A549 (cell line): Measurements from ENCODE around the gene PLCH2. TPM values are rescaled to one million over a fixed set of nuclear protein-coding genes. Genes with fewer than 3 reads are reported as not detected.

Source experiments
- ATAC-seq, 2 experiments: fragments of 200-7000 bp in 1 of 2; fragments of >200 bp in 1 of 2; cut with Nextera tagmentation in 1 of 2; cut with Tn5 transposase in 1 of 2; 3 replicates each; pipeline versions ENCODE4 v1.8.0 to v1.9.1; 2018 to 2020; ENCODE audit warnings: mild to moderate bottlenecking in 1 of 2, moderate library complexity in 1 of 2
- CTCF ChIA-PET: fragments of 300-600 bp; sonication (Branson Sonifier 250); formaldehyde crosslinking; extraction: SDS; loops from one replicate; lab custom pipeline; 2021; ENCODE audit warnings: antibody characterized with exemption, inconsistent platforms; lab: Yijun Ruan, JAX
- POLR2A ChIA-PET: fragments of 350-600 bp; formaldehyde crosslinking; extraction: SDS; loops from one replicate; lab custom pipeline; 2021; ENCODE audit warnings: antibody characterized with exemption, inconsistent platforms; lab: Yijun Ruan, JAX
- DNase-seq, 2 experiments: peaks; one replicate each; pipeline versions ENCODE4 v3.0.0 to v3.0.0-alpha.2; 2011 to 2016; ENCODE audit warnings: low read depth in 1 of 2, low spot score in 1 of 2
- FAIRE-seq: peaks from 2 replicates; lab custom pipeline; 2011; peaks lifted over from hg19 to GRCh38; lab: Jason Lieb, UNC
- H3K27ac ChIP-seq, 2 experiments: fragments of >200 bp; sonication (Bioruptor Twin); formaldehyde crosslinking; 3 replicates each; pipeline ENCODE4 v1.5.1; 2016 to 2017
- H3K4me1 ChIP-seq: fragments of >200 bp; sonication (Bioruptor Twin); formaldehyde crosslinking; 3 replicates; pipeline ENCODE4 v1.6.1; 2016
- H3K4me2 ChIP-seq: fragments of >200 bp; sonication (Bioruptor Twin); formaldehyde crosslinking; 3 replicates; pipeline ENCODE4 v1.6.1; 2016
- H3K4me3 ChIP-seq: fragments of >200 bp; sonication (Bioruptor Twin); formaldehyde crosslinking; 3 replicates; pipeline ENCODE4 v1.5.1; 2016
- H3K9me3 ChIP-seq: fragments of >200 bp; sonication (Bioruptor Twin); formaldehyde crosslinking; 3 replicates; pipeline ENCODE4 v1.6.1; 2016
- CBX8 ChIP-seq: fragments of 200-600 bp; sonication (generic); IDR thresholded peaks from 2 replicates; pipeline ENCODE4 v1.6.1; 2016
- CEBPB ChIP-seq, 2 experiments: fragments of >200 bp in 1 of 2; sonication (Bioruptor Twin) in 1 of 2; formaldehyde crosslinking in 1 of 2; IDR thresholded peaks; 2 replicates each; pipeline ENCODE4 v1.6.1; 2012 to 2016
- EP300 ChIP-seq, 2 experiments: fragments of >200 bp; sonication (Bioruptor Twin); formaldehyde crosslinking; IDR thresholded peaks; 2 replicates in 1 of 2; 3 replicates in 1 of 2; pipeline ENCODE4 v1.6.1; 2016 to 2017
- FOSL2 ChIP-seq, 2 experiments: fragments of 450-650 bp in 1 of 2; fragments of >200 bp in 1 of 2; sonication (Bioruptor Twin) in 1 of 2; formaldehyde crosslinking; IDR thresholded peaks; 2 replicates each; pipeline versions ENCODE4 v1.5.0 to v1.6.1; 2016 to 2020; ENCODE audit warnings: mild to moderate bottlenecking in 1 of 2, moderate library complexity in 1 of 2
- FOXS1 ChIP-seq: fragments of 250-450 bp; sonication (Bioruptor Pico); IDR thresholded peaks from 2 replicates; pipeline ENCODE4 v1.5.0; 2020; ENCODE audit warnings: mild to moderate bottlenecking, moderate library complexity
- GATA3 ChIP-seq: IDR thresholded peaks from 2 replicates; pipeline ENCODE4 v1.6.1; 2012; ENCODE audit warnings: borderline replicate concordance
- HOXB13 ChIP-seq: fragments of 250-450 bp; sonication (Bioruptor Pico); IDR thresholded peaks from 2 replicates; pipeline ENCODE4 v1.5.0; 2020; ENCODE audit warnings: low read depth, mild to moderate bottlenecking, moderate library complexity
- HOXB5 ChIP-seq: fragments of 250-450 bp; sonication (Bioruptor Pico); IDR thresholded peaks from 2 replicates; pipeline ENCODE4 v1.5.0; 2020; ENCODE audit warnings: mild to moderate bottlenecking, moderate library complexity
- JUN ChIP-seq, 2 experiments: fragments of >200 bp; sonication (Bioruptor Twin); formaldehyde crosslinking; IDR thresholded peaks; 2 replicates in 1 of 2; 3 replicates in 1 of 2; pipeline ENCODE4 v1.6.1; 2016 to 2017
- JUNB ChIP-seq: fragments of >200 bp; sonication (Bioruptor Twin); formaldehyde crosslinking; IDR thresholded peaks from 2 replicates; pipeline ENCODE4 v1.6.1; 2016
- RCOR1 ChIP-seq: fragments of 150-350 bp; IDR thresholded peaks from 2 replicates; pipeline ENCODE4 v1.6.1; 2014; ENCODE audit warnings: antibody characterized with exemption, low read length, low read depth
- RFX5 ChIP-seq: fragments of 450-650 bp; IDR thresholded peaks from 2 replicates; pipeline ENCODE4 v1.7.1; 2014; ENCODE audit warnings: antibody characterized with exemption, mild to moderate bottlenecking, moderate library complexity
- RNF2 ChIP-seq: fragments of 200-600 bp; sonication (generic); IDR thresholded peaks from 2 replicates; pipeline ENCODE4 v1.6.1; 2016; ENCODE audit warnings: low read depth, mild to moderate bottlenecking, antibody characterized with exemption, moderate library complexity, borderline replicate concordance
- SREBF2 ChIP-seq: fragments of 450-650 bp; IDR thresholded peaks from 2 replicates; pipeline ENCODE4 v1.6.1; 2014; ENCODE audit warnings: mild to moderate bottlenecking, moderate library complexity
- TFCP2L1 ChIP-seq: fragments of 250-450 bp; sonication (Bioruptor Pico); IDR thresholded peaks from 2 replicates; pipeline ENCODE4 v1.5.0; 2021; ENCODE audit warnings: mild to moderate bottlenecking
- ZC3H11A ChIP-seq: fragments of 450-650 bp; IDR thresholded peaks from 2 replicates; pipeline ENCODE4 v1.6.1; 2014; ENCODE audit warnings: antibody characterized with exemption, mild to moderate bottlenecking
- WGBS: methylation state at CpG from one replicate; pipeline ENCODE4 v1.1.6; 2017; ENCODE audit errors: missing lambda C conversion rate; 5-methylcytosine and 5-hydroxymethylcytosine counted together
- polyA plus RNA-seq, 4 experiments: library from polyadenylated mRNA; depleted of rRNA in 3 of 4; stranded (reverse); fragments of >200 nt; fragmentation: RNase III in 1 of 4; extraction: RNeasy Plus Mini Kit Qiagen cat#74134 plus additional on column Dnase treatment in 1 of 4; gene quantifications; 2 replicates in 3 of 4; 3 replicates in 1 of 4; pipeline ENCODE4 v1.2.3, GENCODE V29; 2011 to 2017
- TF ChIP-seq, protein P1 (sequence below): fragments of 250-450 bp; sonication (Bioruptor Pico); IDR thresholded peaks from 2 replicates; pipeline ENCODE4 v1.5.0; 2021; ENCODE audit warnings: mild to moderate bottlenecking, moderate library complexity, borderline replicate concordance
- TF ChIP-seq, protein P2 (sequence below): fragments of 150-350 bp; IDR thresholded peaks from 2 replicates; pipeline ENCODE4 v1.6.1; 2014; ENCODE audit warnings: low read depth, mild to moderate bottlenecking, low read length
- TF ChIP-seq, protein P3 (sequence below): IDR thresholded peaks from 2 replicates; pipeline ENCODE4 v1.6.1; 2012

The PLCH2 gene
- polyA plus RNA-seq, 2 of the 4 experiments (the other 2 are of a cell fraction) = 0.10 to 0.18 TPM

DNA sequence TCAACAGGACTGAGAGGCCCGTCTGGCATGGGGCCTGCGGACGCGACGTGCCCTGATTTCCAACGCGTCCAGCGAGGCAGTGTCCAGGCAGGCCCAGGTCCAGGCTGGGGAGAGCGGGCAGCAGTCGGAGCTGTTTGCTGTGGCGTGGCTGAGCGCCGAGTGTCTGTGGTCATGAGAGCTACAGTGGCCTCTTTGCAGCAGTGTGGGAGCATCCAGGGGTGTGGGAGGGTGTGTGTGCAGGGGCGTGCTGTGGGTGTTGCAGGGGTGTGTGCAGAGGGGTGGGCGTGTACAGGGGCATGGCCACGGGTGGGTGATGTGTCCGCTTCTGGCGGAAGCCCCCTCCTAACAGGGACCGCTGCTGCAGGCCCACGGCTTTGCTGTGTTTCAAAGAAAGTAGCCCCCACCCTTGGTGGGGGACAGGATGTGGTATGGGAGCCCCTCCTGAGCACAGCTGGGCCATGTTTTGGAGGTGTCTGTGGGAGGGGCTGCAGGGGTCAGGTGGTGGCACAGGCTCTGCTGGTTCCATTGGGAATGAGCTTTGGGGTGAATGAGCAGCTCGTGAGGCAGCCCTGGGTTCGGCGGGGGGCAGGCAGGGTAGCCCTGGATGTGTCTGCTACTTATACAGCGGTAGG is 17.7 kb downstream of the PLCH2 start:
- POLR2A ChIA-PET = interaction anchor here (0.9 kb wide), 1 partner anchor 12 kb away, joined by 3 read pairs; no protein-coding TSS in a partner anchor
- CTCF ChIA-PET = interaction anchor here (1.0 to 1.6 kb wide), 3 partner anchors 37 to 53 kb away, joined by 3 to 5 read pairs (median 4); no protein-coding TSS in a partner anchor
- WGBS = 100% methylated on average over 2 of the region's 24 CpGs
- ATAC-seq = peak in 1 of 2 experiments; percentile 12; a peak in 1 of 6 replicates
- H3K9me3 ChIP-seq = peaks cover 5% of the 10 kb centered on the region; the same call in 1 of the 3 replicates
- no peak overlapping the region for H3K4me3 ChIP-seq
- DNase-seq = no peak
- no peak for TF ChIP-seq HOXB5 (CRISPR knock-in tag)
- TF ChIP-seq, protein P1, sequence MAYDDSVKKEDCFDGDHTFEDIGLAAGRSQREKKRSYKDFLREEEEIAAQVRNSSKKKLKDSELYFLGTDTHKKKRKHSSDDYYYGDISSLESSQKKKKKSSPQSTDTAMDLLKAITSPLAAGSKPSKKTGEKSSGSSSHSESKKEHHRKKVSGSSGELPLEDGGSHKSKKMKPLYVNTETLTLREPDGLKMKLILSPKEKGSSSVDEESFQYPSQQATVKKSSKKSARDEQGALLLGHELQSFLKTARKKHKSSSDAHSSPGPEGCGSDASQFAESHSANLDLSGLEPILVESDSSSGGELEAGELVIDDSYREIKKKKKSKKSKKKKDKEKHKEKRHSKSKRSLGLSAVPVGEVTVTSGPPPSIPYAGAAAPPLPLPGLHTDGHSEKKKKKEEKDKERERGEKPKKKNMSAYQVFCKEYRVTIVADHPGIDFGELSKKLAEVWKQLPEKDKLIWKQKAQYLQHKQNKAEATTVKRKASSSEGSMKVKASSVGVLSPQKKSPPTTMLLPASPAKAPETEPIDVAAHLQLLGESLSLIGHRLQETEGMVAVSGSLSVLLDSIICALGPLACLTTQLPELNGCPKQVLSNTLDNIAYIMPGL (CRISPR knock-in tag) = no peak
- peaks cover 16% of the 10 kb centered on the region for H3K4me1 ChIP-seq
- peak overlapping the region; percentile 59 for H3K4me2 ChIP-seq
- H3K27ac ChIP-seq = peak overlapping the region in 1 of 2 experiments; percentile 79; a peak in 3 of 6 replicates
- FAIRE-seq = no peak

DNA sequence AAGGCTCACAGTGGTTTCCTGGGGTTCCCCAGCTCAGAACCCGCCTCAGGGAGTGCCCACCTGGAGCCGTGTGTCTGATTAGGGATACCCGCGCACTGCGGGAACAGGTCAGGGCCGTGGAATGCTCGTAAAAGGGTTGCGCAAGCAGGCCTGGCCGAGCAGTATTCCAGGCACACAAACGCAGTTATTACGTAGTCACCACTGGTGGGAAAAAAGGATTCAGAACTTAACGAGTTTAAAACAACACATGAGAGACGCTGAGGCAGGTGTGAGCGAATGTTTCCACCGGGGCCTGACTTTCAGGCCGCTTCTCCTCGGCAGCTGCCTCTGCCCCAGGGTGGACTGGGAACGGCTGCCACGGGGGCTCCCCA is 18.2 kb downstream of the PLCH2 start:
- DNase-seq = peak; percentile 38 to 74
- H3K4me2 ChIP-seq = peak overlapping the region; percentile 59

DNA sequence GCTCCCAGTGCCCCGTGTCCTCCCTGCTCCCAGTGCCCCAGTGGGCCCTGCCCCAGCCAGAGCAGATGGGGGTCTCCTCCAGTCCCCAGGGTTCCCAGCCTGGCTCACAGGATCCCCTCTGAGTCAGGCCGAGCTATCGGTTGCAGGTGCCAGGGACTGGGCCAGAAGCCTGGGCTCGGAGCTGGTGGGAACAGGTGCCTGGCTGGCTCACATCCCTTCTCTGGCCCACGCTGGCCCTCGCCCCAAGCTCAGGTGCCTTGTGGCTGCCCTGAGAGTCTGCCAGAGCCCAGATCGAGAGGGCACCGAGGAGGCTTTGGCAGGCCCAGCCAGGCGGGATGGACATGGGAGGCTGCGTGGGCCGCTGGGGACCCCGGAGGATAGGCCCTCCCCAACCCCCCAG is 18.9 kb downstream of the PLCH2 start:
- peak overlapping the region; percentile 59; the same call in 1 of the 3 replicates for H3K4me2 ChIP-seq
- no peak for DNase-seq
- no peak for FAIRE-seq
- H3K4me1 ChIP-seq = peaks cover 16% of the 10 kb centered on the region
- TF ChIP-seq JUNB (no peak), CEBPB (IDR thresholded peaks at IDR 0.05) (no peak), RFX5 (no peak), RCOR1 (no peak), FOXS1 (no peak)
- TF ChIP-seq, protein P2, sequence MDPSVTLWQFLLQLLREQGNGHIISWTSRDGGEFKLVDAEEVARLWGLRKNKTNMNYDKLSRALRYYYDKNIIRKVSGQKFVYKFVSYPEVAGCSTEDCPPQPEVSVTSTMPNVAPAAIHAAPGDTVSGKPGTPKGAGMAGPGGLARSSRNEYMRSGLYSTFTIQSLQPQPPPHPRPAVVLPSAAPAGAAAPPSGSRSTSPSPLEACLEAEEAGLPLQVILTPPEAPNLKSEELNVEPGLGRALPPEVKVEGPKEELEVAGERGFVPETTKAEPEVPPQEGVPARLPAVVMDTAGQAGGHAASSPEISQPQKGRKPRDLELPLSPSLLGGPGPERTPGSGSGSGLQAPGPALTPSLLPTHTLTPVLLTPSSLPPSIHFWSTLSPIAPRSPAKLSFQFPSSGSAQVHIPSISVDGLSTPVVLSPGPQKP = no peak
- H3K9me3 ChIP-seq = no peaks in the 10 kb centered on the region
- ChIA-PET POLR2A (interaction anchor here (0.9 kb wide), 1 partner anchor 11 kb away, joined by 3 read pairs; no protein-coding TSS in a partner anchor), CTCF (interaction anchor here (1.4 to 1.6 kb wide), 2 partner anchors 9 to 51 kb away, joined by 3 to 4 read pairs; no protein-coding TSS in a partner anchor)
- H3K4me3 ChIP-seq = no peak overlapping the region
- H3K27ac ChIP-seq = peak overlapping the region; percentile 62 to 79; a peak in 4 of 6 replicates
- peak in 1 of 2 experiments; percentile 4; a peak in 1 of 6 replicates for ATAC-seq
- WGBS = 100% methylated on average over 2 of the region's 12 CpGs

More for the DNA sequence above, 18.2 kb downstream of the PLCH2 start:
- FAIRE-seq (no peak), ATAC-seq (peak; percentile 51 to 79; a peak in 5 of 6 replicates)
- CTCF ChIA-PET = interaction anchor here (1.2 to 1.6 kb wide), 3 partner anchors 9 to 53 kb away, joined by 3 to 5 read pairs (median 4); no protein-coding TSS in a partner anchor
- POLR2A ChIA-PET = interaction anchor here (0.9 kb wide), 1 partner anchor 12 kb away, joined by 3 read pairs; no protein-coding TSS in a partner anchor
- no peak overlapping the region for H3K4me3 ChIP-seq
- H3K27ac ChIP-seq = peak overlapping the region; percentile 62 to 79; a peak in 5 of 6 replicates
- 19% methylated on average over 17 of the region's 19 CpGs for WGBS
- peaks cover 16% of the 10 kb centered on the region for H3K4me1 ChIP-seq
- TF ChIP-seq EP300 (IDR thresholded peaks at IDR 0.05) (no peak), FOSL2 (IDR thresholded peaks at IDR 0.05) (no peak), FOSL2 (CRISPR knock-in tag; IDR thresholded peaks at IDR 0.05) (peak; percentile 30; the same call in 1 of the 2 replicates), HOXB5 (CRISPR knock-in tag) (no peak), CBX8 (no peak), JUN (IDR thresholded peaks at IDR 0.05) (0 out of 5 replicates have a peak, but pooled peaks of 1 of the 2 experiments have one; percentile 35), SREBF2 (no peak), TFCP2L1 (CRISPR knock-in tag) (no peak), FOXS1 (no peak), ZC3H11A (no peak), RNF2 (no peak), GATA3 (peak; percentile 51; the same call in 1 of the 2 replicates), CEBPB (IDR thresholded peaks at IDR 0.05) (peak; percentile 86 to 99), RCOR1 (no peak), HOXB13 (CRISPR knock-in tag) (peak; percentile 82; the same call in 1 of the 2 replicates)
- TF ChIP-seq, protein P3, sequence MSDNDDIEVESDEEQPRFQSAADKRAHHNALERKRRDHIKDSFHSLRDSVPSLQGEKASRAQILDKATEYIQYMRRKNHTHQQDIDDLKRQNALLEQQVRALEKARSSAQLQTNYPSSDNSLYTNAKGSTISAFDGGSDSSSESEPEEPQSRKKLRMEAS = peak; percentile 46; the same call in 1 of the 2 replicates
- TF ChIP-seq, all 56 proteins: peak for 6
- H3K9me3 ChIP-seq = 0 out of 3 replicates have a peak, but pooled peaks cover 2% of the 10 kb centered on the region
